VCaP (cell line): Measurements from ENCODE around the gene SERPINE1.
"Not testable (repeated sequence)": the region's sequence is repeated elsewhere in the genome, so short reads cannot be mapped to it uniquely, and the experiment has no call there.

Experiments used
- H3K27ac ChIP-seq: fragments of 450-650 bp; 2 replicates; pipeline ENCODE4 v1.5.1; 2017
- CTCF ChIP-seq: fragments of 450-650 bp; conservative IDR thresholded peaks from 2 replicates; pipeline ENCODE4 v1.5.1; 2017; ENCODE audit warnings: mild to moderate bottlenecking, moderate library complexity

The SERPINE1 gene

GRCh38 chr7:101112233-101112632, 14.7 kb upstream of the SERPINE1 start:
- TF ChIP-seq CTCF = no peak
- no peak overlapping the region for H3K27ac ChIP-seq

- H3K27ac ChIP-seq = not testable (repeated sequence)
Observed at GRCh38 chr7:101113140-101113539, 13.8 kb upstream of the SERPINE1 start.

- no peak overlapping the region for H3K27ac ChIP-seq
- TF ChIP-seq CTCF = no peak
Observed at GRCh38 chr7:101113836-101114235, 13.1 kb upstream of the SERPINE1 start.

GRCh38 chr7:101114492-101114891, 12.4 kb upstream of the SERPINE1 start:
- H3K27ac ChIP-seq = no peak overlapping the region
- no peak for TF ChIP-seq CTCF

GRCh38 chr7:101115215-101115614, 11.7 kb upstream of the SERPINE1 start:
- no peak overlapping the region for H3K27ac ChIP-seq

GRCh38 chr7:101116898-101117297, 10.0 kb upstream of the SERPINE1 start:
- H3K27ac ChIP-seq = no peak overlapping the region
- TF ChIP-seq CTCF = no peak

More at GRCh38 chr7:101115215-101115614, 11.7 kb upstream of the SERPINE1 start:
- TF ChIP-seq CTCF = no peak

- no peak overlapping the region for H3K27ac ChIP-seq
- no peak for TF ChIP-seq CTCF
Observed at GRCh38 chr7:101118856-101119255, 8.0 kb upstream of the SERPINE1 start.

GRCh38 chr7:101119876-101120275, 7.0 kb upstream of the SERPINE1 start:
- H3K27ac ChIP-seq = no peak overlapping the region
- no peak for TF ChIP-seq CTCF
